Fibroblast of skin of scalp (primary cell): ENCODE results near the gene NDRG2.

Experiments used
- DNase-seq: peaks from one replicate; pipeline ENCODE4 v3.0.0-alpha.2; 2013

NDRG2 gene

DNA sequence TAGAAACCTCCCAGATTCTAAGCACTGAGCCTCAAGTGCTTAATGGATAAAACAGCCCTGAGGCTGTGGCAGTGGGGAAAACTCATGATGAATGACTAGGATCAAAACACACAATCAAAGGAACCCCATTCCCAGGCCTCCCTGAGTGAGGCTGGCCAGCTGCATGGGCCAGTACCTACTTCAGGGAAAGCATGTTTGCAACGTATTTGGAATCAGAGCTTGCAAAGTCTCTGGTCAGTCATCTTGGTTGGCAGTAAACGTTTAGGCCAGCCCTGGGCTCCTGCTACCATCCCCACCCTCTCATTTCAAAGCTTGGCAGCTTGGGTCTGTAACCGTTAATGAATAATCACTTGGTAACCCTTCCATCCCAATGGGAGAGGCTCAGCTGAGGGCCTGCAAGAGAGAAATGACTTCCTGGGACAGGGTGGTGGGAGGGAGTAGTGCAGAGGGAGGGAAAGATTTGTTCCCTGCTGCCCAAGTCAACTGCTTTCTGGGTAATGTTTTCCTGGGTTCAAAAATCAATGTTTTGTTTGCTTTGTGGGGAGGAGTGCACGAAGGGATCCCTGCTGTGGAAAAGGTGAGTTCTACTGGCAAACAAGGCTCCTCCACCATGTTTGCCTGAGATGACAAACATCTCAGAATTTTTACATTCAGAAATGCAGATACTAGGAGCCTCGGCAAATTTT is 30.7 kb upstream of the NDRG2 start:
- DNase-seq = no peak

DNA sequence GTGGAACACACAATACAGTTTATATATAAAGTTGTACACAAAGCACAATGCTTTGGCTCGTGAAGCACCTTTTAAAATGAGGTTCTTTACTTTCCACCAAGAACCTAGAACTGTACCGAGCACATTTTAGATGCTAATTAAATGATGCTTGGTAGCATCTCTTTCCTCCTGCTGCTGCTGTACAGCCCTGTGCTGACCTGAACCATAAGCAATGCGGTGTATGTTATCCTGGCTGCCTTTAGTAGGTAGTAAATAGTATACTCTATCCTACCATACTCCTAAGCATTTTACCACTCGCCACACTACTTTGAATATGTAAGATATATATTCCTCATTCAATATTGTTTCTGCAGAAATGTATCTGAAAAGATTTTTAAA is 29.9 kb upstream of the NDRG2 start:
- no peak for DNase-seq

GRCh38 chr14:21054123-21054767 is 29.4 kb upstream of the NDRG2 start:
- DNase-seq = no peak

DNA sequence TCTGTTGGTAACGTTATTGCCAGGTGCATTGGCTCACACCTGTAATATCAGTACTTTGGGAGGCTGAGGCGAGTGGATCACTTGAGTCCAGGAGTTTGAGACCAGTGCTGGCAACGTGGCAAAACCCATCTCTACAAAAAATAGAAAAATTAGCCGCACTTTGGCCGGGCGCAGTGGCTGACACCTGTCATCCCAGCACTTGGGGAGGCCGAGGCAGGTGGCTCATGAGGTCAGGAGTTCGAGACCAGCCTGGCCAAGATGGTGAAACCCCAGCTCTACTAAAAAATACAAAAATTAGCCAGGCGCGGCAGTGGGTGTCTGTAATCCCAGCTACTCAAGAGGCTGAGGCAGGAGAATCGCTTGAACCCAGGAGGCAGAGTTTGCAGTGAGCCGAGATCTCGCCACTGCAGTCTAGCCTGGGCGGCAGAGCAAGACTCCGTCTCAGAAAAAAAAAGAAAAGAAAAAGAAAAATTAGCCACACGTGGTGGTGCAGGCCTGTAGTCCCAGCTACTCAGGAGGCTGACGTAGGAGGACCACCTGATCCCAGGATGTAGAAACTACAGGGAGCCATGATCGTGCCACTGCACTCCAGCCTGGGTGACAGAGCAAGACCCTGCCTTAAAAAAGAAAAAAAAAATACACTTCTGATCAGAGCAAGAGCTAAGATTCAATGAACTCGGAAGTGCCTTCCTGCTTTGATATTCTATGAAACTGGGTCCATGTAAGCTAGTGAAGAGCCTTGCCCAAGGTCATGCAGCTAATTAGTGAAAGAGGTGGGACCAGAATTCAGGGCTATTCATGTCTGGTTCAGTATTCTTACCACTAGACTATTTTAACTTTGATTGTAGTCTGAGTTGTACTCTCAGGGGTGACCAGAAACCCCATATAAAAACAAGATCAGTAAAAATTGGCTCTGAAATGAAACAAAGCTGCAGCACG is 28.6 kb upstream of the NDRG2 start:
- DNase-seq = no peak

GRCh38 chr14:21050597-21050996 is 25.7 kb upstream of the NDRG2 start:
- no peak for DNase-seq

DNA sequence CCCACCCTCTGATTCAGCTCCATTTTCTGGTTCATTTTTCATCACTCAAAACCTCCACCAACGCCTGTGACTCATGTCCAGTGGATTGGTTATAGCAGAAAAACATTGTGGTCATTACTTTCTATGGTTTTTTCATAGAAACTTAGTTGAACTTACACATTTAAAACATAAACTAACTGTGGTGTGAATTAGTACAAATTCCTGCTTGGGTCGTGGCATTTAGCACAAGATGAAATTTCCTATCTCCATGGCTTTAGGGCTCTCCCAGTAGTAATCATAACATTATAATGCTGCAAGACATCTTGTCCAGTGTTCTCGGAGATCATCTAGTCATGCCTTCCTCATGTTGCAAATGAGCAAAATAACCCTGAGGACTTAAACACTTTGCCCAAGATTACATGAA is 24.4 kb upstream of the NDRG2 start:
- peak; percentile 53 for DNase-seq

DNA sequence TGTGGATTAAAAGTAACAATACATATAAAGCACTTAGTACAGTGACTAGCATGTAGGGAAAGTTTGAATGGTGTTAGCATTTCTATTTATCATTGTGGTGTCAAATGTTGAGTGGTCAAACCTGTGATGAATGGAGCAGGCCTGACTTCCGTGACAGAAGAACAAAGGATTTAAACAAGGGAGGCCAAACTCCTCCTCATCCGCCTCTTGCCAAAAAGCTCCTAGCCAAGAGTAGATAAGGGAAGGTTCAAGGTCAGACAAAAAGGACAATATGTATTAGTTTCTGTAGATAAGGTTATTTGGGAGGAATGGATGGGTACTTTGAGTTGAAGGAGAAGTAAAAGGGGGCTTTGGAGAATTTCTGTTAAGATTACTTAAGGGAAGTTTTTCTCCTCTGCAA is 23.8 kb upstream of the NDRG2 start:
- DNase-seq = no peak

GRCh38 chr14:21047378-21047781 is 22.5 kb upstream of the NDRG2 start:
- peak; percentile 36 for DNase-seq

GRCh38 chr14:21043974-21044618 is 19.2 kb upstream of the NDRG2 start:
- DNase-seq = no peak

GRCh38 chr14:21043387-21043973 is 18.6 kb upstream of the NDRG2 start:
- DNase-seq = no peak

DNA sequence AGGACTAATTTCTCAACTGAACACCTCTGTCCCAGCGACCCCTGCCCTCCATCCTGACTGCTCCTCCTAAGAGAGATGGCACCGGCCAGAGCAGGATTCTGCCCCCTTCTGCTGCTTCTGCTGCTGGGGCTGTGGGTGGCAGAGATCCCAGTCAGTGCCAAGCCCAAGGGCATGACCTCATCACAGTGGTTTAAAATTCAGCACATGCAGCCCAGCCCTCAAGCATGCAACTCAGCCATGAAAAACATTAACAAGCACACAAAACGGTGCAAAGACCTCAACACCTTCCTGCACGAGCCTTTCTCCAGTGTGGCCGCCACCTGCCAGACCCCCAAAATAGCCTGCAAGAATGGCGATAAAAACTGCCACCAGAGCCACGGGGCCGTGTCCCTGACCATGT is 18.1 kb upstream of the NDRG2 start:
- DNase-seq = no peak

DNA sequence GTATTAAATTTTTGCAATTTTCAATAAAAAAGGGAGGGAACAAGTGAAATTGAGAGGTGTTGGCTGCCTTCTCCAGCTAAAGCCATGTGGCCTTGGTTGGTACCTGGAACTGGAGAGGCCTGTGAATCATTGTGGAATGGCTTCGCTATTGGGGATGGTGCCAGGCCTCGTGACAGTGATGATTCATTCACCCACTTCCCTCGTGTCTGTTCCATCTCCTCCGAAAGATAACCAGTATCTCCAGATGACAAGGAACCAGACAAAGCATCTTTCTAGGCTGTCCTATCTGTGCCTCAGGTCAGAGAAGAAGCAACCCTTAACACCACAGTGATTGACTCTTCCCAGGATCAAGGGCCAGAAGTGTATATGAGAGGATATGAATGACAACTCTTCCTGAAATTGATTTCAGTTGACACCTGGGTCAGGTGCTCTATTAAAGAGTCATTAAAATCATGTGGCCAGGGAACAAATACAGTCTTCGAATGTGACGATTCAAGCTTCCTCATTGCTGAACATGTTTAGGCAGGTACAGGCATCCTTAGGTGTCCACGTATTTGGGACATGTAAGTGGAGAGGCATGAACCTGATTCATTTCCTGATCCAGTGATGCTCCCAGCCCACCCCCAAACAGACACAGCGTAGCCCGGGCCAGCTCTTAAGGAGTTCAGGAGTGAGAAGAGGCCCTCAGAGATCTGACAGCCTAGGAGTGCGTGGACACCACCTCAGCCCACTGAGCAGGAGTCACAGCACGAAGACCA is 17.0 kb upstream of the NDRG2 start, which contains the start of gene RNASE7:
TSS of gene RNASE7 (plus strand) at position 687 of the 758 bp plus-strand sequence. CDS start 631 bp downstream, outside the sequence.
- DNase-seq = peak; percentile 14

DNA sequence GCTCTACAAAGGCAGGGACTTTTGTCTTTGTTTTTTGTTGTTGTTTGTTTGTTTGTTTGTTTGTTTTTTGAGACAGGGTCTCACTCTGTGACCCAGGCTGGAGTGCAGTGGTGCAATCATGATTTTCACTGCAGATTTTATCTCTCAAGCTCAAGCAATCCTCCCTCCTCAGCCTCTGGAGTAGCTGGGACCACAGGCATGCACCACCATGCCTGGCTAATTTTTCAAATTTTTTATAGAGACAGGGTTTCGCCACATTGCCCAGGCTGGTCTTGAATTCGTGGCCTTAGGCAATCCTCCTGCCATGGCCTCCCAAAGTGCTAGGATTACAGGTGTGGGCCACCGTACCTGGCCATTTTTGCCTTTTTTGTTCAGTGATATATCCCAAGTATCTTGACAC is 16.1 kb upstream of the NDRG2 start:
- peak; percentile 36 for DNase-seq

DNA sequence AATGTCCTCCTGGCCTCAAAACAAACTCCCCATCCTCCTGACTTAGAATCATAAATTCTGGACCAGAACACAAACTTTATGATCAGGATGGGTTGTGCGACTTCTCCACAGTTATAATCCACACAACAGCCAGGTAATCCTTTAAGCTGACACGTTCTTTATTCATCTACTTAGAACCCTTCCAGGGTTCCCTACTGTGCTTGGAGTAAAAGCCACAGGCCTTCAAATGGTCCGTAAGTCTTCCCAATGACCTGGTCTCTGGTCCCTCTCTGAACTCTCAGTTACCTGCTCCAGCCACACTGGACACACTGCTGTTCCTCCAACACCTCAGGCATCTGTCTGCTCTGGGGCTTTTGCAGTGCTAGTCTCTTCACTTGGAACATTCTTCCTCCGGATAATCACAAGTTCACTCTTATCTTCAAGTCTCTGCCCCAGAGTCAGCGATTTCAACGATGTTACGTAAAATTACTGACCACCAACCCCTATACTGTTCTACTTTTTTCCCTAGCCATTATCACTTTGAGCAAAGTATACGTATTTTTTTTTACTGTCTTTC is 15.6 kb upstream of the NDRG2 start:
- DNase-seq = no peak

DNA sequence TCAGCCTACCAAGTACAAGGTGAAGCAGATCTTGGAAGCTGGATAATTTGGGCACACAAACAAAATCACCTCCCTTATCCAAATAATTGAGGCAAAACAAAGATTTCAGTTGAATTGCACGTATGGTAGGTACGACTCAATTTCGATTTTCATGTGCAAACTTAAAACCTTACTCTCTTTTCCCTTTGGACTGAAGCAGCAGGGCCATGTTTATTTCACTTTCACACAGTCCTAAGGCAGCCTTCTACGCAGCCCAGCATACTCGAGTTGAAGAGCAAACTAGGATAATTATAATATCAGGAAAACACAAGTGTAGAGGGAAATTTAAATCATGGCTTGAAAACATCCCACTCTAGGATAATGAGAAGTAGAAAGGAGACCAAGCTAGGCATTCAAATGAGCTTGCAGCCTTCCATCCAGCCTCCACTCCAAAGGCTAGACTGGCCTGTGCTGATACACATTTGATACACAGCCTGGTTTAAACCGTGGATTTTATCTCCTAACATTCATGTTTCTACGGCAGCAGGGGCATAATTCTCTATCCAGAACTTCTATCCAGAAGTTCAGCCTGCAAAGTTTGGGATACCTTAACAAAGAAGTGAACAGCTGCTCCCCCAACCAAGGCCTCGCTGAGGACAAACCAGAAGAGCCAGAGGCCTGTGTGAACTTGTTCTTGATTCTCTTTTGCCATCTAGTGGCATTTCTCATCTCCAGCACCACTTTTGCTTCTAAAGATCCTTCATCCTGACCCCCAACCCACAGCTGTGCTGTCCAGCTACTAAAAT is 14.9 kb upstream of the NDRG2 start:
- DNase-seq = peak; percentile 64

- DNase-seq = peak; percentile 31
Observed at GRCh38 chr14:21038441-21039422, 13.9 kb upstream of the NDRG2 start.

- no peak for DNase-seq
Observed at GRCh38 chr14:21037156-21037555, 12.3 kb upstream of the NDRG2 start.

- no peak for DNase-seq
Observed at GRCh38 chr14:21036751-21037150, 11.9 kb upstream of the NDRG2 start.

DNA sequence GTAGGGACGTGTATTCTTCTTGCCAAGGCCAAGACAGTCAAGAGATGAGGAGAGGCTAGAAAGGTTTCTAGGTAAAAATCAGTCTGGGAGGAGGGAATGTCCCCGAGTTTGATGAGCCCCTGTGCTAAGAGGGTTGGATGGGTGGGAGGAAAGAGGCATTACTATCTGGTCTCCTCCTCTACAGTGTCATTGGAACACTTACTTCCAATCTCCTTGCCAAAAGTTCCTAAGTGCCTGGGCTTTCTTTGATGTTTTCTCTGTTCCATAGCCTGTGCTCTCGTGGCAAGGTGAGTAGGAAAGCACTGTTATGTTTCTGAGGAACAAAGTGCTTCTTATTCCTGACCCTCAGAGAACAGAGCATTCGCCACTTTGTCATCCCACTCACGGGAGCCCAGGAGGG is 9.8 kb upstream of the NDRG2 start, which contains the start of gene RNASE13:
TSS of gene RNASE13 (minus strand) at position 101 of the 400 bp plus-strand sequence. CDS start 519 bp downstream, outside the sequence.
- no peak for DNase-seq
